Keratinocyte (primary cell): ENCODE data around the gene ARHGAP19. TPM values are rescaled to one million over a fixed set of nuclear protein-coding genes. Genes with fewer than 3 reads are reported as not detected.
"Not testable (repeated sequence)": the region's sequence is repeated elsewhere in the genome, so short reads cannot be mapped to it uniquely, and the experiment has no call there.

ENCODE experiments used
- DNase-seq: peaks from one replicate; pipeline ENCODE4 v3.0.0-alpha.2; 2011; ENCODE audit warnings: low read depth, missing footprints, low spot score
- FAIRE-seq: peaks from 2 replicates; lab custom pipeline; 2011; peaks lifted over from hg19 to GRCh38; lab: Jason Lieb, UNC
- H2AFZ ChIP-seq: 2 replicates; pipeline ENCODE4 v1.6.0; 2012; ENCODE audit warnings: low read length, control low read depth, inconsistent platforms; ENCODE audit not compliant: control insufficient read depth
- H3K27ac ChIP-seq: 2 replicates; pipeline ENCODE4 v1.5.1; 2011; ENCODE audit warnings: low read length; ENCODE audit not compliant: control insufficient read depth, insufficient read depth
- H3K27me3 ChIP-seq: 3 replicates; pipeline ENCODE4 v1.6.0; 2011; ENCODE audit warnings: low read length; ENCODE audit not compliant: control insufficient read depth, insufficient read depth; ENCODE audit errors: extremely low read depth
- H3K36me3 ChIP-seq, 2 experiments: 2 replicates in 1 of 2; 3 replicates in 1 of 2; pipeline ENCODE4 v1.5.1; 2011; ENCODE audit warnings: low read length in 2 of 2, mild to moderate bottlenecking in 1 of 2; ENCODE audit not compliant: control insufficient read depth in 2 of 2, insufficient read depth in 2 of 2; ENCODE audit errors: extremely low read depth in 1 of 2
- H3K4me1 ChIP-seq: 3 replicates; pipeline ENCODE4 v1.5.1; 2011; ENCODE audit warnings: low read length; ENCODE audit not compliant: control insufficient read depth, insufficient read depth; ENCODE audit errors: extremely low read depth
- H3K4me2 ChIP-seq: 3 replicates; pipeline ENCODE4 v1.6.0; 2011; ENCODE audit warnings: low read depth, low read length; ENCODE audit not compliant: control insufficient read depth, insufficient read depth; ENCODE audit errors: extremely low read depth
- H3K4me3 ChIP-seq, 3 experiments: fragments of 200-600 bp in 1 of 3; sonication (generic) in 1 of 3; 2 replicates in 2 of 3; 3 replicates in 1 of 3; pipeline ENCODE4 v1.5.1; 2011 to 2016; ENCODE audit warnings: low read length in 3 of 3, mild to moderate bottlenecking in 3 of 3, control low read depth in 2 of 3, inconsistent platforms in 1 of 3, low read depth in 1 of 3, mixed read lengths in 1 of 3, mixed run types in 1 of 3, moderate library complexity in 1 of 3; ENCODE audit not compliant: control insufficient read depth in 2 of 3, insufficient read depth in 2 of 3; ENCODE audit errors: extremely low read depth in 1 of 3
- H3K79me2 ChIP-seq: 2 replicates; pipeline ENCODE4 v1.6.0; 2012; ENCODE audit warnings: low read length; ENCODE audit not compliant: control insufficient read depth, insufficient read depth
- H3K9ac ChIP-seq: 3 replicates; pipeline ENCODE4 v1.6.0; 2011; ENCODE audit warnings: low read length; ENCODE audit not compliant: control insufficient read depth, insufficient read depth; ENCODE audit errors: extremely low read depth
- H3K9me1 ChIP-seq: 3 replicates; pipeline ENCODE4 v1.6.0; 2011; ENCODE audit warnings: low read length; ENCODE audit not compliant: control insufficient read depth, insufficient read depth; ENCODE audit errors: extremely low read depth
- H3K9me3 ChIP-seq: 2 replicates; pipeline ENCODE4 v1.5.1; 2012; ENCODE audit warnings: low read depth, low read length; ENCODE audit not compliant: control insufficient read depth
- H4K20me1 ChIP-seq: 3 replicates; pipeline ENCODE4 v1.6.0; 2011; ENCODE audit warnings: low read length; ENCODE audit not compliant: control insufficient read depth, insufficient read depth; ENCODE audit errors: extremely low read depth
- CTCF ChIP-seq, 3 experiments: IDR thresholded peaks in 1 of 3; conservative IDR thresholded peaks in 1 of 3; optimal IDR thresholded peaks in 1 of 3; 2 replicates in 2 of 3; 3 replicates in 1 of 3; pipeline versions ENCODE3 to v1.5.1; 2011; ENCODE audit warnings: low read length in 3 of 3, mild to moderate bottlenecking in 3 of 3, moderate library complexity in 2 of 3, control low read depth in 1 of 3, inconsistent platforms in 1 of 3; ENCODE audit not compliant: insufficient read depth in 2 of 3; ENCODE audit errors: extremely low read depth in 1 of 3
- EZH2 ChIP-seq: IDR thresholded peaks from one replicate; pipeline ENCODE4 v1.6.1; 2012; ENCODE audit warnings: inconsistent platforms, mild to moderate bottlenecking, low read length, moderate library complexity
- dilution Hi-C: fragments of 300-500 bp; cut with MboI; formaldehyde crosslinking; loops from one replicate; pipeline ENCODE4 v1.7.0; 2020; ENCODE audit warnings: low sequenced_read_pairs; ENCODE audit not compliant: extremely low pct_ligation_motif_present
- polyA plus RNA-seq, 5 experiments: library from polyadenylated mRNA; depleted of rRNA in 3 of 5; stranded (reverse) in 3 of 5; stranded (forward) in 1 of 5; unstranded in 1 of 5; fragments of >200 nt; gene quantifications; 1 replicate in 1 of 5; 2 replicates in 3 of 5; 3 replicates in 1 of 5; pipeline versions ENCODE4 v1.2.1 to v1.2.3, GENCODE V29; 2011 to 2012; ENCODE audit warnings: missing spikeins in 2 of 5, low read depth in 1 of 5, low replicate concordance in 1 of 5

Gene ARHGAP19
- polyA plus RNA-seq, 1 donor (not counting 4 experiments of a cell fraction or from before 2014, with no cell fraction given): 7.5 TPM

- Histone ChIP-seq H3K27ac (peak overlapping the region; percentile 87), H2AFZ (peak overlapping the region; percentile 84), H3K9ac (peak overlapping the region; percentile 88), H3K9me1 (no peaks in the 10 kb centered on the region), H3K36me3 (no peaks in the 10 kb centered on the region), H3K4me2 (peak overlapping the region; percentile 54), H3K9me3 (no peaks in the 10 kb centered on the region), H3K27me3 (no peaks in the 10 kb centered on the region), H3K4me3 (peak overlapping the region; percentile 70 to 77 (median 74)), H3K4me1 (peaks cover 3% of the 10 kb centered on the region), H3K79me2 (peaks cover 12% of the 10 kb centered on the region), H4K20me1 (no peaks in the 10 kb centered on the region)
- FAIRE-seq: no peak
- DNase-seq: no peak
- TF ChIP-seq EZH2 (no peak), CTCF (optimal IDR thresholded peaks at IDR 0.05 in 1 of 3, IDR thresholded peaks at IDR 0.05 in 1 of 3, conservative IDR thresholded peaks at IDR 0.05 in 1 of 3; ENCODE audit: extremely low read depth in 1 of 3, insufficient read depth in 2 of 3, low read length in 3 of 3) (no peak)
- dilution Hi-C loops: no loop called here
These were observed 910 bp downstream of the ARHGAP19 start for GRCh38 chr10:97291357-97292096.

- peak overlapping the region; percentile 54 for H3K4me2 ChIP-seq
- H3K27me3 ChIP-seq, H4K20me1 ChIP-seq, H3K4me1 ChIP-seq, FAIRE-seq, H3K9me1 ChIP-seq, H3K27ac ChIP-seq, DNase-seq, H3K9ac ChIP-seq, dilution Hi-C loops, H3K36me3 ChIP-seq, H3K9me3 ChIP-seq, H2AFZ ChIP-seq: not testable (repeated sequence)
- peaks cover 12% of the 10 kb centered on the region for H3K79me2 ChIP-seq
- peak overlapping the region in 1 of 3 experiments; percentile 70 for H3K4me3 ChIP-seq
These were observed 1.7 kb downstream of the ARHGAP19 start for GRCh38 chr10:97290576-97291356.

- dilution Hi-C loops: not testable (repeated sequence)
These were observed 2.4 kb downstream of the ARHGAP19 start for GRCh38 chr10:97290076-97290475.

More at GRCh38 chr10:97290076-97290475, 2.4 kb downstream of the ARHGAP19 start:
- H3K9me1 ChIP-seq, H3K27me3 ChIP-seq, H2AFZ ChIP-seq, H3K4me1 ChIP-seq, DNase-seq, H3K4me2 ChIP-seq, H3K27ac ChIP-seq, H3K36me3 ChIP-seq, H3K9ac ChIP-seq, H3K9me3 ChIP-seq, FAIRE-seq, H4K20me1 ChIP-seq, H3K4me3 ChIP-seq: not testable (repeated sequence)
- peaks cover 12% of the 10 kb centered on the region for H3K79me2 ChIP-seq
